ENCODE measurements around the gene HLA-DQB1. TPM values are rescaled to one million over a fixed set of nuclear protein-coding genes. Genes with fewer than 3 reads are reported as not detected.

Gene HLA-DQB1
- total RNA-seq, 1 experiment from 2014 or later = 2.1 TPM

GRCh38 chr6:32627249-32627648 lies 39.2 kb downstream of the HLA-DQB1 start (continued):
- no peak for TF ChIP-seq REST (IDR thresholded peaks at IDR 0.05; ENCODE audit: low read depth)
- TF ChIP-seq YY1 (IDR thresholded peaks at IDR 0.05; ENCODE audit: extremely low read depth, insufficient replicate concordance, low read depth, low read length) = no peak
- TF ChIP-seq EZH2phosphoT487 (IDR thresholded peaks at IDR 0.05; ENCODE audit: borderline replicate concordance) = no peak
- no peak for TF ChIP-seq ATF3 (IDR thresholded peaks at IDR 0.05)
- no peak for TF ChIP-seq TCF7L2 (IDR thresholded peaks at IDR 0.05; ENCODE audit: borderline replicate concordance, extremely low read depth, insufficient read depth, insufficient read length)

- CTCF ChIA-PET = no interaction called here
- Histone ChIP-seq H3K4me1 (ENCODE audit: control insufficient read depth in 1 of 2, insufficient read depth in 2 of 2, low read length in 2 of 2) (no peaks in the 10 kb centered on the region), H3K79me2 (ENCODE audit: insufficient read depth, low read length) (no peaks in the 10 kb centered on the region), H3K4me2 (ENCODE audit: low read length) (no peak overlapping the region), H3K27ac (ENCODE audit: low read depth, low read length) (no peak overlapping the region), H3K4me3 (replicated peaks in 1 of 2; ENCODE audit: low read depth in 1 of 2, low read length in 2 of 2) (no peak overlapping the region), H3K9ac (ENCODE audit: low read length) (no peak overlapping the region), H3K9me2 (ENCODE audit: insufficient read depth) (no peaks in the 10 kb centered on the region), H4K20me1 (ENCODE audit: insufficient read depth) (no peaks in the 10 kb centered on the region), H3K9me3 (ENCODE audit: control insufficient read depth in 1 of 2, insufficient read depth in 1 of 2, low read depth in 1 of 2, low read length in 2 of 2) (no peaks in the 10 kb centered on the region), H2AFZ (ENCODE audit: low read depth, low read length, poor library complexity, severe bottlenecking) (no peak overlapping the region), H3K27me3 (ENCODE audit: insufficient read depth, low read length) (no peaks in the 10 kb centered on the region), H3K36me3 (ENCODE audit: control insufficient read depth in 1 of 2, insufficient read depth in 2 of 2, low read length in 2 of 2) (no peaks in the 10 kb centered on the region)
- no peak for TF ChIP-seq FOSL1 (IDR thresholded peaks at IDR 0.05; ENCODE audit: low read depth)
- TF ChIP-seq CBX3 (IDR thresholded peaks at IDR 0.05; ENCODE audit: low read depth) = no peak
- no peak for TF ChIP-seq REST (IDR thresholded peaks at IDR 0.05; ENCODE audit: low read depth)
- no peak for TF ChIP-seq EZH2phosphoT487 (IDR thresholded peaks at IDR 0.05; ENCODE audit: borderline replicate concordance)
- TF ChIP-seq YY1 (IDR thresholded peaks at IDR 0.05; ENCODE audit: extremely low read depth, insufficient replicate concordance, low read depth, low read length) = no peak
- TF ChIP-seq EZH2 (IDR thresholded peaks at IDR 0.05) = no peak
- TF ChIP-seq ELF1 (IDR thresholded peaks at IDR 0.05; ENCODE audit: borderline replicate concordance, low read depth) = no peak
- no peak for TF ChIP-seq SIN3A (IDR thresholded peaks at IDR 0.05; ENCODE audit: low read depth)
- TF ChIP-seq ZFX (IDR thresholded peaks at IDR 0.05) = no peak
- no peak for TF ChIP-seq ZNF274 (IDR thresholded peaks at IDR 0.05; ENCODE audit: low read depth, low read length)
- intact Hi-C loops (cut with micrococcal nuclease) = no loop called here
- DNase-seq (ENCODE audit: low read depth, low spot score) (no peak), ATAC-seq (no peak)
- RAD21 ChIA-PET (ENCODE audit: low non-redundant PET in 1 of 2, low total read pairs in 2 of 2, uncharacterized antibody in 2 of 2, unreplicated experiment in 2 of 2) = no interaction called here
- BruUV-seq (replicated peaks) = no TSS peak
- POLR2A ChIA-PET = no interaction called here
Observed at GRCh38 chr6:32625137-32625536, 41.3 kb downstream of the HLA-DQB1 start.

Data from HCT116 (cell line).